Panc1 (cell line): ENCODE data around the gene CELF2. TPM values are rescaled to one million over a fixed set of nuclear protein-coding genes. Genes with fewer than 3 reads are reported as not detected.

Experiments used
- ATAC-seq: fragments of 200-7000 bp; cut with Tn5 transposase; 2 replicates; pipeline ENCODE4 v1.9.1; 2020; ENCODE audit warnings: mild to moderate bottlenecking, moderate library complexity
- BruUV-seq: library from RNA; stranded (reverse); fragments of 400-500 nt; replicated peaks from 2 replicates; lab custom pipeline; 2021; lab: Mats Ljungman, UMichigan
- CTCF ChIA-PET: fragments of 300-600 bp; sonication (Branson Sonifier 250); formaldehyde crosslinking; loops from one replicate; lab custom pipeline; 2022; ENCODE audit warnings: antibody characterized with exemption; lab: Charles Lee
- POLR2A ChIA-PET: fragments of 300-600 bp; sonication (Branson Sonifier 250); formaldehyde crosslinking; loops from one replicate; lab custom pipeline; 2022; ENCODE audit warnings: antibody characterized with exemption; lab: Charles Lee
- DNase-seq: peaks from one replicate; pipeline ENCODE4 v3.0.0-alpha.2; 2010; ENCODE audit warnings: low read depth, low spot score
- H3K27ac ChIP-seq: 2 replicates; pipeline ENCODE4 v1.5.1; 2011; ENCODE audit warnings: mild to moderate bottlenecking, low read length, inconsistent platforms
- H3K27me3 ChIP-seq: fragments of 200-500 bp; sonication (Bioruptor generic); 2 replicates; pipeline ENCODE4 v1.6.0; 2014; ENCODE audit warnings: low read length, inconsistent platforms; ENCODE audit not compliant: control insufficient read depth, insufficient read depth
- H3K36me3 ChIP-seq: fragments of 200-500 bp; sonication (Bioruptor generic); 2 replicates; pipeline ENCODE4 v1.5.1; 2014; ENCODE audit warnings: inconsistent platforms, mild to moderate bottlenecking, low read length, moderate library complexity; ENCODE audit not compliant: control insufficient read depth, insufficient read depth
- H3K4me1 ChIP-seq: 2 replicates; pipeline ENCODE4 v1.5.1; 2011; ENCODE audit warnings: inconsistent platforms, mild to moderate bottlenecking, low read length, moderate library complexity; ENCODE audit not compliant: control insufficient read depth, insufficient read depth
- H3K4me3 ChIP-seq, 2 experiments: 2 replicates each; pipeline ENCODE4 v1.5.1; 2011 to 2012; ENCODE audit warnings: low read depth in 2 of 2, low read length in 2 of 2, mild to moderate bottlenecking in 2 of 2, inconsistent platforms in 1 of 2, moderate library complexity in 1 of 2
- H3K9me3 ChIP-seq: fragments of 200-500 bp; sonication (Bioruptor generic); 2 replicates; pipeline ENCODE4 v1.5.1; 2014; ENCODE audit warnings: low read depth, mild to moderate bottlenecking, inconsistent platforms, low read length, moderate library complexity; ENCODE audit not compliant: control insufficient read depth, insufficient read depth
- CTCF ChIP-seq: fragments of 450-650 bp; IDR thresholded peaks from 2 replicates; pipeline ENCODE4 v1.5.1; 2017; ENCODE audit warnings: mild to moderate bottlenecking
- POLR2AphosphoS5 ChIP-seq: IDR thresholded peaks from 2 replicates; pipeline ENCODE4 v1.6.1; 2012; ENCODE audit warnings: mild to moderate bottlenecking, low read depth, low read length, moderate library complexity
- REST ChIP-seq, 2 experiments: IDR thresholded peaks; 2 replicates each; pipeline ENCODE4 v1.6.1; 2011 to 2012; ENCODE audit warnings: low read depth in 2 of 2, control low read depth in 1 of 2, low read length in 1 of 2, mild to moderate bottlenecking in 1 of 2, moderate library complexity in 1 of 2; ENCODE audit not compliant: insufficient read depth in 1 of 2
- SIN3A ChIP-seq: IDR thresholded peaks from 2 replicates; pipeline ENCODE4 v1.6.1; 2012; ENCODE audit warnings: low read depth, mild to moderate bottlenecking, low read length, moderate library complexity, borderline replicate concordance; ENCODE audit not compliant: insufficient read depth
- TCF7L2 ChIP-seq: IDR thresholded peaks from 2 replicates; pipeline ENCODE4 v1.6.1; 2011; ENCODE audit warnings: mild to moderate bottlenecking, low read depth, low read length, inconsistent platforms
- in situ Hi-C: cut with HindIII; loops from 2 replicates; pipeline ENCODE4 v1.10.0; 2016; ENCODE audit warnings: low sequenced_read_pairs, low pct_unique_long_range_greater_than_20kb
- intact Hi-C: fragments of 100-400 bp; cut with micrococcal nuclease; formaldehyde crosslinking; loops from one replicate; pipeline ENCODE4 v1.10.0; 2022; ENCODE audit not compliant: unreplicated experiment
- total RNA-seq: library from RNA; stranded (reverse); gene quantifications from one replicate; pipeline ENCODE4 v1.2.1, GENCODE V29; 2021; ENCODE audit not compliant: unreplicated experiment

CELF2 gene
- total RNA-seq, 1 experiment from 2014 or later, result 0.44 TPM

GRCh38 chr10:11065567-11065966, 47.9 kb downstream of the CELF2 start:
- Histone ChIP-seq H3K27ac (no peak overlapping the region), H3K36me3 (no peaks in the 10 kb centered on the region), H3K27me3 (no peaks in the 10 kb centered on the region), H3K4me3 (no peak overlapping the region), H3K9me3 (no peaks in the 10 kb centered on the region), H3K4me1 (no peaks in the 10 kb centered on the region)
- DNase-seq, result no peak
- intact Hi-C loops (no loop called here), in situ Hi-C loops (no loop called here)
- TF ChIP-seq TCF7L2 (no peak), POLR2AphosphoS5 (no peak), CTCF (no peak), SIN3A (no peak), REST (IDR thresholded peaks at IDR 0.05; ENCODE audit: insufficient read depth in 1 of 2, low read depth in 2 of 2, low read length in 1 of 2) (no peak)
- CTCF ChIA-PET, result no interaction called here
- no TSS peak for BruUV-seq
- POLR2A ChIA-PET, result no interaction called here
- no peak for ATAC-seq

GRCh38 chr10:11066520-11066919, 48.8 kb downstream of the CELF2 start:
- in situ Hi-C loops, result no loop called here

More at GRCh38 chr10:11066520-11066919, 48.8 kb downstream of the CELF2 start:
- Histone ChIP-seq H3K4me3 (no peak overlapping the region), H3K4me1 (no peaks in the 10 kb centered on the region), H3K27ac (no peak overlapping the region), H3K9me3 (no peaks in the 10 kb centered on the region), H3K36me3 (no peaks in the 10 kb centered on the region), H3K27me3 (no peaks in the 10 kb centered on the region)
- BruUV-seq, result no TSS peak
- DNase-seq (no peak), ATAC-seq (no peak)
- intact Hi-C loops, result no loop called here
- POLR2A ChIA-PET, result no interaction called here
- no peak for TF ChIP-seq TCF7L2
- TF ChIP-seq REST (IDR thresholded peaks at IDR 0.05; ENCODE audit: insufficient read depth in 1 of 2, low read depth in 2 of 2, low read length in 1 of 2), result no peak
- TF ChIP-seq SIN3A, result no peak
- no peak for TF ChIP-seq POLR2AphosphoS5
- no peak for TF ChIP-seq CTCF
- CTCF ChIA-PET, result no interaction called here
